HT-29 (cell line): ENCODE results near the gene R3HDM1. TPM values are rescaled to one million over a fixed set of nuclear protein-coding genes. Genes with fewer than 3 reads are reported as not detected.

Experiments
- small RNA-seq: library from RNA; depleted of rRNA; stranded (forward); fragments of <200 nt; gene quantifications from one replicate; pipeline ENCODE3, GENCODE V24; 2014
- total RNA-seq: library from RNA; depleted of rRNA; stranded (reverse); fragments of >200 nt; shearing (Covaris generic); gene quantifications from 2 replicates; pipeline ENCODE4 v1.2.3, GENCODE V29; 2014; rRNA removed

The R3HDM1 gene
- total RNA-seq, 1 experiment from 2014 or later = 6.0 TPM

Small RNA genes lying within 50 kb of the gene (small RNA-seq; reads per million reads assigned to genes)
- gene MIR128-1 (1.9 reads per million, percentile 63 among the genes with 10 or more reads in this experiment), gene RNU6-512P (not detected)

Other genes starting within 250 kb of the R3HDM1 start
- gene ZRANB3, start 266 bp upstream of the R3HDM1 start, total RNA-seq = 5.6 TPM in 2 replicates
- gene UBXN4, start 210.4 kb downstream of the R3HDM1 start, total RNA-seq = 27.8 and 28.3 TPM in 2 replicates